Measurements from ENCODE around the gene IL7R. TPM values are rescaled to one million over a fixed set of nuclear protein-coding genes. Genes with fewer than 3 reads are reported as not detected.

The IL7R gene
- total RNA-seq, 1 experiment from 2014 or later, result not detected

DNA sequence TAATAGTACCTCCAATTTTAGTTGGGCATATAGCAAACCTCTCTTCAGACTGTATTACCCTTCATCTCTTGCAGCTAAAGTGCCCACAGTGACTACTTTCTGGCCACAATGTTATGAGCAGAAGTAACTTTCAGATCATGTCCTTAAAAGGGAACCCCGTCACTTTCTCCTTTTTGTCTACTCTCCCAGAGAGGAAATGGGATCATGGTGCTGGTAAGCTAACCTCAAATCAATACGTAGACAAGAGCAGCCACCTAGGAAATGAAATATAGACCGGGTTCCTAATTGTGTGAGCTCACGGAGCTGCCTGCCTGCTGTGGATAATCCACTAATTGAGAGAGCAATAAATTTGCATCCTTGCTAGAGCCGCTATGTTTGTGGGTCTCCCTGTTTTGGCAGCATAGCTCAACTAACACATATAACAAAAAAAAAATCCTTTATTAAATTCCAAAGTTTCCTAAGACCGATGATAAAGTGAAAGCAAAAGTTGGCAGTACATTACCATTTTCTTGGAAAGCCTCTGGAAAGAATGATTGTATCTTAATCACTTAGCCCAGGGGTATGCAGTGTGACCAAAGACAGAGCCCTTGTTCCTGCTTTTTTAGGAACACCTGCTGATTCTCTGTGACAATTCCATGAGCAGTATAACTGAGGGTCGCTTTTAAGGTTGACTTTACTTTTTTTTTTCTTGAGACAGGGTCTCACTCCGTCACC, 5.6 kb upstream of the IL7R start:
- CTCF ChIA-PET, result no interaction called here
- BruUV-seq (replicated peaks), result no TSS peak
- no peaks in the 10 kb centered on the region for H3K4me1 ChIP-seq
- no peak overlapping the region for H3K4me3 ChIP-seq (ENCODE audit: low read depth, low read length)
- Mint-ChIP-seq H3K9me3 (ENCODE audit: unreplicated experiment) (peaks cover 9% of the 10 kb centered on the region), H3K4me1 (ENCODE audit: low read depth, unreplicated experiment) (no peaks in the 10 kb centered on the region), H3K27me3 (ENCODE audit: insufficient read depth, unreplicated experiment) (peaks cover 2% of the 10 kb centered on the region), H3K36me3 (ENCODE audit: insufficient read depth, unreplicated experiment) (no peaks in the 10 kb centered on the region), H3K27ac (ENCODE audit: unreplicated experiment) (no peak overlapping the region), H3K4me3 (ENCODE audit: unreplicated experiment) (no peak overlapping the region)
- H3K27me3 ChIP-seq (replicated peaks; ENCODE audit: control insufficient read depth, insufficient read depth, low read length), result no peaks in the 10 kb centered on the region
- H3K9me3 ChIP-seq, result no peaks in the 10 kb centered on the region
- no peak for DNase-seq
- intact Hi-C loops (cut with micrococcal nuclease; ENCODE audit: unreplicated experiment), result no loop called here
- TF ChIP-seq, protein P1, sequence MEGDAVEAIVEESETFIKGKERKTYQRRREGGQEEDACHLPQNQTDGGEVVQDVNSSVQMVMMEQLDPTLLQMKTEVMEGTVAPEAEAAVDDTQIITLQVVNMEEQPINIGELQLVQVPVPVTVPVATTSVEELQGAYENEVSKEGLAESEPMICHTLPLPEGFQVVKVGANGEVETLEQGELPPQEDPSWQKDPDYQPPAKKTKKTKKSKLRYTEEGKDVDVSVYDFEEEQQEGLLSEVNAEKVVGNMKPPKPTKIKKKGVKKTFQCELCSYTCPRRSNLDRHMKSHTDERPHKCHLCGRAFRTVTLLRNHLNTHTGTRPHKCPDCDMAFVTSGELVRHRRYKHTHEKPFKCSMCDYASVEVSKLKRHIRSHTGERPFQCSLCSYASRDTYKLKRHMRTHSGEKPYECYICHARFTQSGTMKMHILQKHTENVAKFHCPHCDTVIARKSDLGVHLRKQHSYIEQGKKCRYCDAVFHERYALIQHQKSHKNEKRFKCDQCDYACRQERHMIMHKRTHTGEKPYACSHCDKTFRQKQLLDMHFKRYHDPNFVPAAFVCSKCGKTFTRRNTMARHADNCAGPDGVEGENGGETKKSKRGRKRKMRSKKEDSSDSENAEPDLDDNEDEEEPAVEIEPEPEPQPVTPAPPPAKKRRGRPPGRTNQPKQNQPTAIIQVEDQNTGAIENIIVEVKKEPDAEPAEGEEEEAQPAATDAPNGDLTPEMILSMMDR (IDR thresholded peaks at IDR 0.05; ENCODE audit: insufficient read depth in 1 of 2, low read depth in 1 of 2, low read length in 1 of 2, severe bottlenecking in 1 of 2, unreplicated experiment in 1 of 2), result no peak
- POLR2A ChIA-PET, result no interaction called here
- H3K36me3 ChIP-seq (ENCODE audit: control insufficient read depth, insufficient read depth, low read length), result no peaks in the 10 kb centered on the region

- DNase-seq, result peak in 1 of 2 experiments; percentile 5
- Mint-ChIP-seq H3K27ac (ENCODE audit: unreplicated experiment) (no peak overlapping the region), H3K9me3 (ENCODE audit: unreplicated experiment) (no peaks in the 10 kb centered on the region), H3K4me3 (ENCODE audit: unreplicated experiment) (no peak overlapping the region), H3K27me3 (ENCODE audit: insufficient read depth, unreplicated experiment) (peaks cover 2% of the 10 kb centered on the region), H3K36me3 (ENCODE audit: insufficient read depth, unreplicated experiment) (no peaks in the 10 kb centered on the region), H3K4me1 (ENCODE audit: low read depth, unreplicated experiment) (no peaks in the 10 kb centered on the region)
- TF ChIP-seq, protein P1 (IDR thresholded peaks at IDR 0.05; ENCODE audit: insufficient read depth in 1 of 2, low read depth in 1 of 2, low read length in 1 of 2, severe bottlenecking in 1 of 2, unreplicated experiment in 1 of 2), result no peak
- ChIA-PET POLR2A (no interaction called here), CTCF (no interaction called here)
- no peaks in the 10 kb centered on the region for H3K4me1 ChIP-seq
- no peaks in the 10 kb centered on the region for H3K9me3 ChIP-seq
- no peak overlapping the region for H3K4me3 ChIP-seq (ENCODE audit: low read depth, low read length)
- H3K36me3 ChIP-seq (ENCODE audit: control insufficient read depth, insufficient read depth, low read length), result no peaks in the 10 kb centered on the region
- H3K27me3 ChIP-seq (replicated peaks; ENCODE audit: control insufficient read depth, insufficient read depth, low read length), result no peaks in the 10 kb centered on the region
- intact Hi-C loops (cut with micrococcal nuclease; ENCODE audit: unreplicated experiment), result no loop called here
- BruUV-seq (replicated peaks), result no TSS peak
Measured at GRCh38 chr5:35852084-35852734, 4.5 kb upstream of the IL7R start.

GRCh38 chr5:35852773-35853172, 3.9 kb upstream of the IL7R start:
- DNase-seq, result no peak
- TF ChIP-seq, protein P1 (IDR thresholded peaks at IDR 0.05; ENCODE audit: insufficient read depth in 1 of 2, low read depth in 1 of 2, low read length in 1 of 2, severe bottlenecking in 1 of 2, unreplicated experiment in 1 of 2), result no peak
- POLR2A ChIA-PET, result no interaction called here
- no peak overlapping the region for H3K27ac Mint-ChIP-seq (ENCODE audit: unreplicated experiment)
- Histone ChIP-seq H3K27me3 (replicated peaks; ENCODE audit: control insufficient read depth, insufficient read depth, low read length) (no peaks in the 10 kb centered on the region), H3K4me1 (no peaks in the 10 kb centered on the region), H3K4me3 (ENCODE audit: low read depth, low read length) (no peak overlapping the region), H3K9me3 (no peaks in the 10 kb centered on the region), H3K36me3 (ENCODE audit: control insufficient read depth, insufficient read depth, low read length) (no peaks in the 10 kb centered on the region)
- intact Hi-C loops (cut with micrococcal nuclease; ENCODE audit: unreplicated experiment), result no loop called here
- BruUV-seq (replicated peaks), result no TSS peak
- H3K9me3 Mint-ChIP-seq (ENCODE audit: unreplicated experiment), result no peaks in the 10 kb centered on the region
- H3K36me3 Mint-ChIP-seq (ENCODE audit: insufficient read depth, unreplicated experiment), result no peaks in the 10 kb centered on the region
- no peaks in the 10 kb centered on the region for H3K4me1 Mint-ChIP-seq (ENCODE audit: low read depth, unreplicated experiment)
- peaks cover 2% of the 10 kb centered on the region for H3K27me3 Mint-ChIP-seq (ENCODE audit: insufficient read depth, unreplicated experiment)
- CTCF ChIA-PET, result no interaction called here
- no peak overlapping the region for H3K4me3 Mint-ChIP-seq (ENCODE audit: unreplicated experiment)

Measured in Caco-2 (cell line).